Measurements from ENCODE around the gene TTC33.

GRCh38 chr5:40502736-40503135, 253.0 kb downstream of the TTC33 start:
- TF ChIP-seq CTCF (conservative IDR thresholded peaks at IDR 0.05) (no peak), ZFX (IDR thresholded peaks at IDR 0.05) (no peak)

All from C4-2B (cell line).